HL-60 (cell line): ENCODE measurements around the gene MSRB3.

ENCODE experiments used
- GABPA ChIP-seq: IDR thresholded peaks from 2 replicates; pipeline ENCODE4 v1.6.1; 2012; ENCODE audit warnings: low read depth
- POLR2AphosphoS5 ChIP-seq: IDR thresholded peaks from 2 replicates; pipeline ENCODE4 v1.6.1; 2012; ENCODE audit warnings: low read depth
- SPI1 ChIP-seq: IDR thresholded peaks from 2 replicates; pipeline ENCODE4 v1.6.1; 2012; ENCODE audit warnings: low read depth, mild to moderate bottlenecking, borderline replicate concordance
- TF ChIP-seq, protein P1 (sequence below): IDR thresholded peaks from one replicate; pipeline ENCODE4 v1.5.1; 2011; ENCODE audit warnings: low read length, control low read depth, inconsistent platforms; ENCODE audit not compliant: insufficient read depth
- TF ChIP-seq, protein P2 (sequence below): IDR thresholded peaks from 2 replicates; pipeline ENCODE4 v1.6.1; 2012; ENCODE audit warnings: low read depth; ENCODE audit not compliant: insufficient replicate concordance

- TF ChIP-seq, protein P1, sequence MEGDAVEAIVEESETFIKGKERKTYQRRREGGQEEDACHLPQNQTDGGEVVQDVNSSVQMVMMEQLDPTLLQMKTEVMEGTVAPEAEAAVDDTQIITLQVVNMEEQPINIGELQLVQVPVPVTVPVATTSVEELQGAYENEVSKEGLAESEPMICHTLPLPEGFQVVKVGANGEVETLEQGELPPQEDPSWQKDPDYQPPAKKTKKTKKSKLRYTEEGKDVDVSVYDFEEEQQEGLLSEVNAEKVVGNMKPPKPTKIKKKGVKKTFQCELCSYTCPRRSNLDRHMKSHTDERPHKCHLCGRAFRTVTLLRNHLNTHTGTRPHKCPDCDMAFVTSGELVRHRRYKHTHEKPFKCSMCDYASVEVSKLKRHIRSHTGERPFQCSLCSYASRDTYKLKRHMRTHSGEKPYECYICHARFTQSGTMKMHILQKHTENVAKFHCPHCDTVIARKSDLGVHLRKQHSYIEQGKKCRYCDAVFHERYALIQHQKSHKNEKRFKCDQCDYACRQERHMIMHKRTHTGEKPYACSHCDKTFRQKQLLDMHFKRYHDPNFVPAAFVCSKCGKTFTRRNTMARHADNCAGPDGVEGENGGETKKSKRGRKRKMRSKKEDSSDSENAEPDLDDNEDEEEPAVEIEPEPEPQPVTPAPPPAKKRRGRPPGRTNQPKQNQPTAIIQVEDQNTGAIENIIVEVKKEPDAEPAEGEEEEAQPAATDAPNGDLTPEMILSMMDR: no peak
- TF ChIP-seq GABPA: no peak
- TF ChIP-seq SPI1: no peak
- TF ChIP-seq POLR2AphosphoS5: no peak
- TF ChIP-seq, protein P2, sequence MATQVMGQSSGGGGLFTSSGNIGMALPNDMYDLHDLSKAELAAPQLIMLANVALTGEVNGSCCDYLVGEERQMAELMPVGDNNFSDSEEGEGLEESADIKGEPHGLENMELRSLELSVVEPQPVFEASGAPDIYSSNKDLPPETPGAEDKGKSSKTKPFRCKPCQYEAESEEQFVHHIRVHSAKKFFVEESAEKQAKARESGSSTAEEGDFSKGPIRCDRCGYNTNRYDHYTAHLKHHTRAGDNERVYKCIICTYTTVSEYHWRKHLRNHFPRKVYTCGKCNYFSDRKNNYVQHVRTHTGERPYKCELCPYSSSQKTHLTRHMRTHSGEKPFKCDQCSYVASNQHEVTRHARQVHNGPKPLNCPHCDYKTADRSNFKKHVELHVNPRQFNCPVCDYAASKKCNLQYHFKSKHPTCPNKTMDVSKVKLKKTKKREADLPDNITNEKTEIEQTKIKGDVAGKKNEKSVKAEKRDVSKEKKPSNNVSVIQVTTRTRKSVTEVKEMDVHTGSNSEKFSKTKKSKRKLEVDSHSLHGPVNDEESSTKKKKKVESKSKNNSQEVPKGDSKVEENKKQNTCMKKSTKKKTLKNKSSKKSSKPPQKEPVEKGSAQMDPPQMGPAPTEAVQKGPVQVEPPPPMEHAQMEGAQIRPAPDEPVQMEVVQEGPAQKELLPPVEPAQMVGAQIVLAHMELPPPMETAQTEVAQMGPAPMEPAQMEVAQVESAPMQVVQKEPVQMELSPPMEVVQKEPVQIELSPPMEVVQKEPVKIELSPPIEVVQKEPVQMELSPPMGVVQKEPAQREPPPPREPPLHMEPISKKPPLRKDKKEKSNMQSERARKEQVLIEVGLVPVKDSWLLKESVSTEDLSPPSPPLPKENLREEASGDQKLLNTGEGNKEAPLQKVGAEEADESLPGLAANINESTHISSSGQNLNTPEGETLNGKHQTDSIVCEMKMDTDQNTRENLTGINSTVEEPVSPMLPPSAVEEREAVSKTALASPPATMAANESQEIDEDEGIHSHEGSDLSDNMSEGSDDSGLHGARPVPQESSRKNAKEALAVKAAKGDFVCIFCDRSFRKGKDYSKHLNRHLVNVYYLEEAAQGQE: no peak
These were observed 53.0 kb downstream of the MSRB3 start for GRCh38 chr12:65331456-65331855.
